GM12873 (cell line): Measurements from ENCODE around the gene SCYL2.

ENCODE experiments used
- TF ChIP-seq, protein P1 (sequence below): IDR thresholded peaks from 2 replicates; pipeline ENCODE4 v1.5.1; 2012; ENCODE audit warnings: low read depth, mild to moderate bottlenecking, moderate library complexity, low read length, control low read depth; ENCODE audit not compliant: insufficient read depth; ENCODE audit errors: missing control alignments

Gene SCYL2

DNA sequence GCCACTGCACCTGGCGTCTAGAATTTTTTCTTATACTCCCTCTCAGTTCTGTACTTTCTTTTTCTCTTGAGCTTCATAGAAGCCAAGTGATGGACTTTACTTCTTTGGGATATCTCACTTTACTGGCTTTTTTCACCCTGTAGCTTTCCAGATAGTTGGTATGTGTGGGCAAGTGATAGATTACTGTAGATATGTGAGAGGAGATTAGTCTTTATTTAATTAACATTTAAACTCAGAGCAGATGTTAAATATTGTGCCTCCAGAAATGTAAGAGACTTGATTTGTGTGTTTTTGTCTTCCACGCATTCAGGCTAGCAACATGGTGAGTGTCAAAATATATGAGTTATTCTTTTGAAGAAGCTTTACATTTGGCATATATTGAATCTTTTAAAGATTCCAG, 50.4 kb downstream of the SCYL2 start:
- TF ChIP-seq, protein P1, sequence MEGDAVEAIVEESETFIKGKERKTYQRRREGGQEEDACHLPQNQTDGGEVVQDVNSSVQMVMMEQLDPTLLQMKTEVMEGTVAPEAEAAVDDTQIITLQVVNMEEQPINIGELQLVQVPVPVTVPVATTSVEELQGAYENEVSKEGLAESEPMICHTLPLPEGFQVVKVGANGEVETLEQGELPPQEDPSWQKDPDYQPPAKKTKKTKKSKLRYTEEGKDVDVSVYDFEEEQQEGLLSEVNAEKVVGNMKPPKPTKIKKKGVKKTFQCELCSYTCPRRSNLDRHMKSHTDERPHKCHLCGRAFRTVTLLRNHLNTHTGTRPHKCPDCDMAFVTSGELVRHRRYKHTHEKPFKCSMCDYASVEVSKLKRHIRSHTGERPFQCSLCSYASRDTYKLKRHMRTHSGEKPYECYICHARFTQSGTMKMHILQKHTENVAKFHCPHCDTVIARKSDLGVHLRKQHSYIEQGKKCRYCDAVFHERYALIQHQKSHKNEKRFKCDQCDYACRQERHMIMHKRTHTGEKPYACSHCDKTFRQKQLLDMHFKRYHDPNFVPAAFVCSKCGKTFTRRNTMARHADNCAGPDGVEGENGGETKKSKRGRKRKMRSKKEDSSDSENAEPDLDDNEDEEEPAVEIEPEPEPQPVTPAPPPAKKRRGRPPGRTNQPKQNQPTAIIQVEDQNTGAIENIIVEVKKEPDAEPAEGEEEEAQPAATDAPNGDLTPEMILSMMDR, result no peak

DNA sequence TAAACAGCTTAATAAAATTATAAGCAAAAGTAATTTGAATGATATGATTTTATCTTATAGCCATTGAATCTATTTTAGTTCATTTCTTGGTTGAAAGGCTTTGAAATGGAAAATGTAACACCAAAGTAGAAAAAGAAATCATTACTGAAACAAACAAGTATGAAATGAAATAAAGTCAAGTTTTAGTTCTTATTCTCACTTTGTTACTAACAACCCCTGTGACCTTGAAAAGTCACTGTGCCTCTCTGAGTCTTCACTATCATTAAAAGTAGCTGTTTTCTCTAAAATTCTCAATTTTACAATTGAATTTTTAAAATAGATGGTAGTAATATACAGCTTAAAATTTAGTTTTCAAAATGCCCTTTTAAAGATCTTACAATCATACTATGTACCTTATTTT, 57.5 kb downstream of the SCYL2 start:
- TF ChIP-seq, protein P1, result no peak

DNA sequence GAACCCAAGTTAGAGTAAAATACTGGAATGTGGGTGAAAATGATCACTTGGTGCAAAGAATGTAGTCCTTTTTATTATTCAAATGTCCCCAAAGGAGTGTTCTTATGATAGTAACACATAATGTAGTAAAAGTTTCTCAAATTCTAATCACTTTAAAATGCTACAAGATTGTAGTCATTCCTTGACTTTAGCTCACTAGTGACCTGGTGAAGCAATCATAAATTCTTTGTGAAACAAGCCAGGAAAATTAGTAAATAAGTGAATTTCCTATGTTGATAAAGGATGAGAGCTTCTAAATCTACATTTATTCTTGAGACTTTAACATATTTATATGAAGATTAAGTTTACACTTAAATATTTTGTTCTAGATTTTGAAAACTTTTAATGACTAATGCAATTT, 59.2 kb downstream of the SCYL2 start:
- TF ChIP-seq, protein P1, result no peak

DNA sequence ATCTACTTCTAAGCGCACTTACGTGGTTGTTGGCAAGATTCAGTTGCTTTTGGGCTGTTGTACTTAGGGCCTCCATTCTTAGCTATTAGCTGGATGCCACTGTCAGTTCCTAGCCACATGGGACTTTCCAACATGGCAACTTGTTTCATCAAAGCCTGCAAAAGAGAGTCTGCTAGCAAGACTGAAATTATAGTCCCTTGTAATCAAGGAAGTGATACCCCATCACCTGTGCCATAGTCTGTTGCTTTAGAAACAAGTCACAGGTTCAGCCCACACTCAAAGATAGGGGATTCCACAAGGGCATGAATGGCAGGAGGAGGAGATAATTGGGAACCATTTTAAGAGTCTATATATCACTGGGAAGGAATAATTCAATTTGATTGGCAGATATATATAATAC, 62.8 kb downstream of the SCYL2 start:
- TF ChIP-seq, protein P1, result no peak

DNA sequence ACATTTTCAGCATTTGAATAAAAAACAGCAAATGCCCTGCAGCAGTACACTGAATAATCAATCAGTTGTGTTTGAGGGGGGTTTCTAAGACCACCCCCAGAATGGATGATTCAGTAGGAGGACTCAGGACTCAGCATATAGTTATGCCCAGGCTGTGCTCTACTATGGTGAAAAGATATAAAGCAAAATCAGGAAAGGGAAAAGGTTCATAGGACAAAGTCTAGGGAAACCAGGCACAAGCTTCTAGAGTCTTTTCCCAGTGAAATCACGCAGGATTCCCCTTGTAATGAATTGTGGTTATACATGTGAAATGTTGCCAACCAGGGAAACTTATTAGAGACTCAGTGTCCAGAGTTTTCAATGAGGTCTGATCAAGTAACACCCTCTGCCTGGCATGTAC, 64.9 kb downstream of the SCYL2 start:
- TF ChIP-seq, protein P1, result no peak

DNA sequence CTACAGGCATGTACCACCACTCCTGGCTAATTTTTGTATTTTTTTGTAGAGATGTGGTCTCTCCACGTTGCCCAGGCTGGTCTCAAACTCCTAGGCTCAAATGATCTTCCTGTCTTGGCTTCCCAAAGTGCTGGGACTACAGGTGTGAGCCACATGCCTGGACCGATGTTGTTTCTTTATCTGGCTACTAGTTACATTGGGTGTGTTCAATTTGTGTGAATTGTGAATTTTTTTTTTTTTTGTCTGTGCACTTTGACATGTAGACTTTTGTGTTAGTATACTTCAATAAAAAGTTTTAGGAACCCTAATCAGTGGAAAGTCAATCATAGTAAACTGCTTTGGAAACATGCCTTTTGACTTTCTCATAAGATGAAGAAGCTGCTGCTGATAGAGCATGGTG, 65.9 kb downstream of the SCYL2 start:
- TF ChIP-seq, protein P1, result no peak

DNA sequence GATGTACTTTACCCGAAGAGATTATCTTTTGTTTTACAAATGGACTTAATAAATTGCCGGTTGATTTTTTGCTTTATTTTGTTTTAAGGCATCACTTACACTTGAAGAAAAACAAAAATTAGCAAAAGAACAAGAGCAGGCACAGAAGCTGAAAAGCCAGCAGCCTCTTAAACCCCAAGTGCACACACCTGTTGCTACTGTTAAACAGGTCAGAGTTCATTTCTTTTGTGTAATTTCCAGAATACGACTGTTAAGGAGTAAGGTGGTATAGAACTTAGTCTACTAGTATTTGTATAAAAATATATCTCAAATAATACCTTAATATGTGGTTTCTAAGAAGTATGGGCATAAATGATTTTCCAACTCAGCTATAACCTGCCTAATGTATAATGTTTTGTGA, 70.3 kb downstream of the SCYL2 start:
- TF ChIP-seq, protein P1, result no peak
